Glutamatergic neuron (in vitro differentiated cells): ENCODE results near the gene JPH2. TPM values are rescaled to one million over a fixed set of nuclear protein-coding genes. Genes with fewer than 3 reads are reported as not detected.

Experiments used
- DNase-seq: peaks from one replicate; pipeline ENCODE4 v3.0.0; 2022
- H3K27ac Mint-ChIP-seq: one replicate; pipeline ENCODE4 v1.8.0; 2020; ENCODE audit warnings: mild to moderate bottlenecking, mixed read lengths, inconsistent platforms; ENCODE audit not compliant: unreplicated experiment
- H3K27me3 Mint-ChIP-seq: one replicate; pipeline ENCODE4 v1.8.0; 2020; ENCODE audit warnings: mild to moderate bottlenecking, moderate library complexity, mixed read lengths, inconsistent platforms; ENCODE audit not compliant: unreplicated experiment
- H3K36me3 Mint-ChIP-seq: one replicate; pipeline ENCODE4 v1.8.0; 2020; ENCODE audit warnings: mild to moderate bottlenecking, mixed read lengths, inconsistent platforms; ENCODE audit not compliant: unreplicated experiment
- H3K4me1 Mint-ChIP-seq: one replicate; pipeline ENCODE4 v1.8.0; 2020; ENCODE audit warnings: mild to moderate bottlenecking, low read depth, mixed read lengths, inconsistent platforms; ENCODE audit not compliant: unreplicated experiment
- H3K4me3 Mint-ChIP-seq: one replicate; pipeline ENCODE4 v1.8.0; 2020; ENCODE audit warnings: mild to moderate bottlenecking, mixed read lengths, inconsistent platforms; ENCODE audit not compliant: unreplicated experiment
- H3K9me3 Mint-ChIP-seq: one replicate; pipeline ENCODE4 v1.8.0; 2020; ENCODE audit warnings: mild to moderate bottlenecking, moderate library complexity, mixed read lengths, inconsistent platforms; ENCODE audit not compliant: unreplicated experiment
- total RNA-seq: library from RNA; stranded (reverse); fragmentation: NEBNext Ultra II Directional; extraction: Animal tissue kit (Norgen Biotek cat#: 25700); gene quantifications from one replicate; pipeline ENCODE4 v1.2.1, GENCODE V29; 2021; ENCODE audit not compliant: unreplicated experiment
- TF ChIP-seq, protein P1 (sequence below): fragments of 200-600 bp; sonication (generic); IDR thresholded peaks from one replicate; pipeline ENCODE4 v1.5.0; 2021; ENCODE audit not compliant: partially characterized antibody, unreplicated experiment

The JPH2 gene
- total RNA-seq, 1 donor from 2014 or later = 0.07 TPM

- Mint-ChIP-seq H3K9me3 (peaks cover 2% of the 10 kb centered on the region), H3K27me3 (peaks cover 3% of the 10 kb centered on the region), H3K4me3 (no peak overlapping the region), H3K4me1 (no peaks in the 10 kb centered on the region), H3K36me3 (no peaks in the 10 kb centered on the region), H3K27ac (no peak overlapping the region)
- DNase-seq = no peak
- TF ChIP-seq, protein P1, sequence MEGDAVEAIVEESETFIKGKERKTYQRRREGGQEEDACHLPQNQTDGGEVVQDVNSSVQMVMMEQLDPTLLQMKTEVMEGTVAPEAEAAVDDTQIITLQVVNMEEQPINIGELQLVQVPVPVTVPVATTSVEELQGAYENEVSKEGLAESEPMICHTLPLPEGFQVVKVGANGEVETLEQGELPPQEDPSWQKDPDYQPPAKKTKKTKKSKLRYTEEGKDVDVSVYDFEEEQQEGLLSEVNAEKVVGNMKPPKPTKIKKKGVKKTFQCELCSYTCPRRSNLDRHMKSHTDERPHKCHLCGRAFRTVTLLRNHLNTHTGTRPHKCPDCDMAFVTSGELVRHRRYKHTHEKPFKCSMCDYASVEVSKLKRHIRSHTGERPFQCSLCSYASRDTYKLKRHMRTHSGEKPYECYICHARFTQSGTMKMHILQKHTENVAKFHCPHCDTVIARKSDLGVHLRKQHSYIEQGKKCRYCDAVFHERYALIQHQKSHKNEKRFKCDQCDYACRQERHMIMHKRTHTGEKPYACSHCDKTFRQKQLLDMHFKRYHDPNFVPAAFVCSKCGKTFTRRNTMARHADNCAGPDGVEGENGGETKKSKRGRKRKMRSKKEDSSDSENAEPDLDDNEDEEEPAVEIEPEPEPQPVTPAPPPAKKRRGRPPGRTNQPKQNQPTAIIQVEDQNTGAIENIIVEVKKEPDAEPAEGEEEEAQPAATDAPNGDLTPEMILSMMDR = no peak
These were observed 50.3 kb downstream of the JPH2 start for GRCh38 chr20:44136579-44137265.

- no peaks in the 10 kb centered on the region for H3K4me1 Mint-ChIP-seq
- H3K4me3 Mint-ChIP-seq = no peak overlapping the region
- peaks cover 2% of the 10 kb centered on the region for H3K9me3 Mint-ChIP-seq
- H3K27me3 Mint-ChIP-seq = peaks cover 5% of the 10 kb centered on the region
- TF ChIP-seq, protein P1 = no peak
- H3K36me3 Mint-ChIP-seq = no peaks in the 10 kb centered on the region
- DNase-seq = no peak
- H3K27ac Mint-ChIP-seq = no peak overlapping the region
These were observed 51.4 kb downstream of the JPH2 start for GRCh38 chr20:44135417-44136204.

- H3K4me3 Mint-ChIP-seq = no peak overlapping the region
- no peak for DNase-seq
- TF ChIP-seq, protein P1 = no peak
- peaks cover 5% of the 10 kb centered on the region for H3K27me3 Mint-ChIP-seq
- H3K4me1 Mint-ChIP-seq = no peaks in the 10 kb centered on the region
- H3K36me3 Mint-ChIP-seq = no peaks in the 10 kb centered on the region
- peaks cover 2% of the 10 kb centered on the region for H3K9me3 Mint-ChIP-seq
- no peak overlapping the region for H3K27ac Mint-ChIP-seq
These were observed 52.0 kb downstream of the JPH2 start for GRCh38 chr20:44135012-44135412.

DNA sequence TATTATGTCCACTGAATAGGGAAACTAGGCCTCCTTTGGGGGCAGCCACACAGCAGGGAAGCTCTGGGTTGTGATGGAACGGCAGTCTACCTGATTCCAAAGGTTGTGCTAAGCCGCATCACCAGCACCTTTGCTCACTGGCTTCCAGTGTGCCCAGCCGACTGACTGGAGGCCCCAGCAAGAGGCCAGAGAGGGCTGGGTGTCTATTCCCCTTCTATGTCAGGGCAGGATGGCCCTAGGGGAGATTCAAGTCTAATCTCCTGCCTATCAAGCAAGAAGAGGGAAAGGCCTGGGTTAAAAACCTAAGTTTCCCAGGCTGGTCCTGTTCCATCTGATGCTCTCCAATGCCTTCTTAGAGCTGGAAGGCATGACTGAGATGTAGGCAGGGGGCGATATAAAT, 53.6 kb downstream of the JPH2 start:
- Mint-ChIP-seq H3K27ac (no peak overlapping the region), H3K36me3 (no peaks in the 10 kb centered on the region), H3K4me1 (no peaks in the 10 kb centered on the region), H3K9me3 (peaks cover 2% of the 10 kb centered on the region), H3K27me3 (peaks cover 5% of the 10 kb centered on the region), H3K4me3 (no peak overlapping the region)
- TF ChIP-seq, protein P1 = no peak
- no peak for DNase-seq

- H3K27me3 Mint-ChIP-seq = peaks cover 5% of the 10 kb centered on the region
- no peaks in the 10 kb centered on the region for H3K36me3 Mint-ChIP-seq
- peaks cover 2% of the 10 kb centered on the region for H3K9me3 Mint-ChIP-seq
- TF ChIP-seq, protein P1 = no peak
- H3K27ac Mint-ChIP-seq = no peak overlapping the region
- no peaks in the 10 kb centered on the region for H3K4me1 Mint-ChIP-seq
- DNase-seq = no peak
- no peak overlapping the region for H3K4me3 Mint-ChIP-seq
These were observed 55.3 kb downstream of the JPH2 start for GRCh38 chr20:44131704-44132103.
